ENCODE data around the gene BMP7.

The BMP7 gene

DNA sequence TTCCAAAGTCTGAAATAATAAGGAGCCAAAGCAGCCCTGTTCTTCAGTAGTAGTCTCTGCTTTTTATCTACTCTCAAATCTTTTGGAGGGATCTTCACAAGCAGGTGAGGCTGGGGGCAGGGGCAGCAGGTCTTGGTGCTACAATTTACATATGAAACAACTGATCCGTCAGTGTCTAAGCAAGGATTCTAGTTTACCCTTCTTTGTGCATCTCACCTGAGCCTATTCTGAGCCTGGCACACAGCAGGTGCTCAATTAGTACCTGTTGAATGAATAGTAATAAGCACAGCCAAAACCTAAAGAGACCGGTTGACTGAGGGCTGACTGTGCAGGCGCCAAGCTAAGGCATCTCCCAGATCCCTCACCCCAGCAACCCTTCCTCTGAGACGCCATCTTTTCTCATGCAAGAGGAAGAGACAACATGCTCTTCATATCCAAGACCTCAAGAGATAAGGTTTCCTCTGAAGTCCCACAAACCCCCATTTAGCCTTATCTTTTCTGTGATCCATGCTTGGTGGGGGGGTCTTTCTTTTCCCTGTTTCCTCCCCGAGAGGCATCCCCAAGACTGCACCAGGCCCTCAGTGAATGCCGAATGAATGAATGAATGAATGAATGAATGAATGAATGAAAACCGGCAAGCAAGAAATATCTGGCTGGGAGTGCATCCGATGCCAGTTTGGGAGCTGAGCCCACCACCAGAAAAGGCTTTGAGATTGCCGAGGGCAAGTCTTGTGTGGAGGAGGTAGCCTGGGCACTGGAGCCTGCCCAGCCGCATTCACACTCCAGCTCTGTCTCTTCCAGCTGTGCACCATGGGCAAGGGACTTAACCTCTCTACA lies 2.9 kb upstream of the BMP7 start:
- Histone ChIP-seq H3K36me3 (ENCODE audit: control insufficient read depth in 1 of 2, insufficient read depth in 2 of 2, low read depth in 1 of 2, low read length in 2 of 2) (no peaks in the 10 kb centered on the region), H2BK5ac (ENCODE audit: low read depth, low read length, poor library complexity, severe bottlenecking) (no peak overlapping the region), H3K27me3 (ENCODE audit: control insufficient read depth in 1 of 2, insufficient read depth in 1 of 2, low read length in 2 of 2) (peaks cover 87 to 88% of the 10 kb centered on the region in 2 experiments), H2BK15ac (ENCODE audit: low read depth, poor library complexity, severe bottlenecking) (no peak overlapping the region), H3K4me3 (ENCODE audit: insufficient read depth in 1 of 2, low read depth in 1 of 2, low read length in 2 of 2) (no peak overlapping the region), H2AK5ac (ENCODE audit: low read length, severe bottlenecking) (no peak overlapping the region), H4K8ac (ENCODE audit: low read length) (no peak overlapping the region), H2BK120ac (ENCODE audit: low read depth, low read length) (no peak overlapping the region), H2BK12ac (ENCODE audit: low read length in 2 of 2) (no peak overlapping the region), H3K18ac (ENCODE audit: low read depth in 1 of 2, low read length in 2 of 2) (no peak overlapping the region), H4K91ac (ENCODE audit: low read length) (no peak overlapping the region), H3K14ac (ENCODE audit: low read length in 2 of 2) (no peak overlapping the region), H2AFZ (ENCODE audit: low read depth, low read length) (no peak overlapping the region), H3K23ac (ENCODE audit: low read length in 2 of 2) (no peak overlapping the region), H3K4ac (ENCODE audit: low read depth in 1 of 2, low read length in 2 of 2) (no peak overlapping the region), H3K9me3 (ENCODE audit: control insufficient read depth, low read length) (no peaks in the 10 kb centered on the region), H3K9ac (ENCODE audit: low read length) (no peak overlapping the region), H3K4me2 (ENCODE audit: low read length, poor library complexity, severe bottlenecking) (no peak overlapping the region), H3K4me1 (ENCODE audit: control insufficient read depth, insufficient read depth, low read depth, low read length) (peaks cover 24% of the 10 kb centered on the region), H3K27ac (ENCODE audit: low read length, poor library complexity, severe bottlenecking) (no peak overlapping the region), H3K79me1 (replicated peaks; ENCODE audit: low read length, poor library complexity, severe bottlenecking) (no peaks in the 10 kb centered on the region)
- no peak for DNase-seq
- WGBS: 48% methylated on average over 9 of the region's 10 CpGs

DNA sequence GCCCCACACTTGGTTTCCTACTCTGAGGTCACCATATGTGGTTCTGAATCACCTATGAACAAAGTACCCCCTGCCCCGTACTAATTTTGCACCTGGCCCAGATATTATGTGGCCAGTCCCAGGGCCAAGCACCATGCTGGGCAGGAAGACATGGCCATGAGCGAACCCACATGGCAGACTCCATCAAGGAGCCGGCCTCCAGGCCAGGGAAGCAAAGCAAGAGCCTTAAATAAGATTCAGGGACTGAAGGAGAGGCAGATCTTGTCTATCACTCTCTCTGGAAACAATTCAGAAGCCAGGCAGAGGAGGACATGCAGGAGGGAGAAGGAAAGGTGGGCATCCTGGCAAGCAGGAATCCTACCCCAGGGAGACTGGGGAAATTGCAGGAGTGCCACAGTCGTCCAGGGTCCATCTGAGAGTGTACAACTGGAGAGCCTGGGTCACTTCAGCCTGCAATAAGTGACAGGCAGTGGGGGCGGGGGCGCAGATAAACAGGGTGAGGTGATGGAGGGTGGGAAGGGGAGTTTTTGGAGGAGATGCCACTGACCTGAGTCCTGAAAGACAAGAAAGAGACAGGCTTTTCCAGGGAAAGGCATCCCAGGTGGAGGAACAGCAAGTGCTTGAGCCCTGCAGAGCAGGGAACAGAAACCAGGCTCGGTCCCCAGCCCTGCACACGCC lies 2.1 kb upstream of the BMP7 start:
- no peak overlapping the region for H2BK15ac ChIP-seq (ENCODE audit: low read depth, poor library complexity, severe bottlenecking)
- H3K36me3 ChIP-seq (ENCODE audit: control insufficient read depth in 1 of 2, insufficient read depth in 2 of 2, low read depth in 1 of 2, low read length in 2 of 2): no peaks in the 10 kb centered on the region
- H3K4me1 ChIP-seq (ENCODE audit: control insufficient read depth, insufficient read depth, low read depth, low read length): peaks cover 25% of the 10 kb centered on the region
- H4K91ac ChIP-seq (ENCODE audit: low read length): no peak overlapping the region
- H2AFZ ChIP-seq (ENCODE audit: low read depth, low read length): no peak overlapping the region
- 62% methylated on average over 8 of the region's 8 CpGs for WGBS
- H3K27ac ChIP-seq (ENCODE audit: low read length, poor library complexity, severe bottlenecking): no peak overlapping the region
- no peak overlapping the region for H3K18ac ChIP-seq (ENCODE audit: low read depth in 1 of 2, low read length in 2 of 2)
- H3K9me3 ChIP-seq (ENCODE audit: control insufficient read depth, low read length): no peaks in the 10 kb centered on the region
- no peak overlapping the region for H3K4me3 ChIP-seq (ENCODE audit: insufficient read depth in 1 of 2, low read depth in 1 of 2, low read length in 2 of 2)
- no peak overlapping the region for H3K14ac ChIP-seq (ENCODE audit: low read length in 2 of 2)
- H3K27me3 ChIP-seq (ENCODE audit: control insufficient read depth in 1 of 2, insufficient read depth in 1 of 2, low read length in 2 of 2): peaks cover 90 to 91% of the 10 kb centered on the region in 2 experiments
- H2AK5ac ChIP-seq (ENCODE audit: low read length, severe bottlenecking): no peak overlapping the region
- no peak overlapping the region for H3K4ac ChIP-seq (ENCODE audit: low read depth in 1 of 2, low read length in 2 of 2)
- H2BK120ac ChIP-seq (ENCODE audit: low read depth, low read length): no peak overlapping the region
- H4K8ac ChIP-seq (ENCODE audit: low read length): no peak overlapping the region
- H2BK5ac ChIP-seq (ENCODE audit: low read depth, low read length, poor library complexity, severe bottlenecking): no peak overlapping the region
- H3K79me1 ChIP-seq (replicated peaks; ENCODE audit: low read length, poor library complexity, severe bottlenecking): no peaks in the 10 kb centered on the region
- DNase-seq: no peak
- H3K23ac ChIP-seq (ENCODE audit: low read length in 2 of 2): no peak overlapping the region
- no peak overlapping the region for H3K9ac ChIP-seq (ENCODE audit: low read length)
- H3K4me2 ChIP-seq (ENCODE audit: low read length, poor library complexity, severe bottlenecking): no peak overlapping the region
- no peak overlapping the region for H2BK12ac ChIP-seq (ENCODE audit: low read length in 2 of 2)

DNA sequence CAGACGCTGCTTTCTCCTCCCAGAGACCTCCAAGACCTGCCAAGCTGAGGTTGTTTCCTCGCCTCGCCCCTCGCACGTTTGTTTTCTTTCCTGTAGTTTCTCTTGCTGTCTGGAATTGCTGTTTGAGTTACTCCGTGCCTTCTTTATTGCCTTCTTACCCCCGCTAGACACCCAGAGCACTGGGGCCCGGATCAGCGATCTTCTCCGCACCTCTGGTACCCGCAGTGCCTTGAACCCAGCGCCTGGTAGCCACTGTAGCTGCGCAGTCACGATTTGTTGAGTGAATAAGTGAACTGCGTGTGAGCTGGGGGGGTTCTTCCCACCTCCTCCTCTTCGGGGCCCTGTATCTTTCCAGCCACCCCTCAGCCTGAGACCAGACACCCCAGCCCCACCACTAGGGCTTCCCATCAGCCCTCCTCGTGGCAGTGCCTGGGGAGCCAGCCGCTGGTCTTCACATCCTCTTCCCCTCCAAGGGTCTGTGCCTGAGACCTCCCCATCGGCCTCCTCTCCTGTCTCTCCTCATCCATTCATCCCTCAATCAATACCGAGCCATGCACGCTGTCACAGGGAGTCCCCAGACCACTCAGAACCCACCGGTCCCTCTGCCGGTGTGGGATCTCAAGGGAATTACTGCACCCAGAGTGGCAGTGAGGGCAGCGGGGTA lies 849 bp upstream of the BMP7 start:
- WGBS: 33% methylated on average over 21 of the region's 24 CpGs
- no peak overlapping the region for H3K27ac ChIP-seq (ENCODE audit: low read length, poor library complexity, severe bottlenecking)
- no peak overlapping the region for H2BK15ac ChIP-seq (ENCODE audit: low read depth, poor library complexity, severe bottlenecking)
- no peak overlapping the region for H4K8ac ChIP-seq (ENCODE audit: low read length)
- H4K91ac ChIP-seq (ENCODE audit: low read length): no peak overlapping the region
- no peak for DNase-seq
- no peak overlapping the region for H3K23ac ChIP-seq (ENCODE audit: low read length in 2 of 2)
- no peak overlapping the region for H3K14ac ChIP-seq (ENCODE audit: low read length in 2 of 2)
- H3K18ac ChIP-seq (ENCODE audit: low read depth in 1 of 2, low read length in 2 of 2): no peak overlapping the region
- H3K27me3 ChIP-seq (ENCODE audit: control insufficient read depth in 1 of 2, insufficient read depth in 1 of 2, low read length in 2 of 2): peaks cover 93% of the 10 kb centered on the region in 2 experiments
- no peak overlapping the region for H2AK5ac ChIP-seq (ENCODE audit: low read length, severe bottlenecking)
- peaks cover 25% of the 10 kb centered on the region for H3K4me1 ChIP-seq (ENCODE audit: control insufficient read depth, insufficient read depth, low read depth, low read length)
- H3K9ac ChIP-seq (ENCODE audit: low read length): no peak overlapping the region
- H3K9me3 ChIP-seq (ENCODE audit: control insufficient read depth, low read length): no peaks in the 10 kb centered on the region
- no peaks in the 10 kb centered on the region for H3K36me3 ChIP-seq (ENCODE audit: control insufficient read depth in 1 of 2, insufficient read depth in 2 of 2, low read depth in 1 of 2, low read length in 2 of 2)
- H2AFZ ChIP-seq (ENCODE audit: low read depth, low read length): no peak overlapping the region
- H2BK120ac ChIP-seq (ENCODE audit: low read depth, low read length): no peak overlapping the region
- no peak overlapping the region for H3K4ac ChIP-seq (ENCODE audit: low read depth in 1 of 2, low read length in 2 of 2)
- no peak overlapping the region for H2BK5ac ChIP-seq (ENCODE audit: low read depth, low read length, poor library complexity, severe bottlenecking)
- H3K79me1 ChIP-seq (replicated peaks; ENCODE audit: low read length, poor library complexity, severe bottlenecking): no peaks in the 10 kb centered on the region
- no peak overlapping the region for H3K4me3 ChIP-seq (ENCODE audit: insufficient read depth in 1 of 2, low read depth in 1 of 2, low read length in 2 of 2)
- peak overlapping the region; percentile 11 for H3K4me2 ChIP-seq (ENCODE audit: low read length, poor library complexity, severe bottlenecking)
- H2BK12ac ChIP-seq (ENCODE audit: low read length in 2 of 2): no peak overlapping the region

DNA sequence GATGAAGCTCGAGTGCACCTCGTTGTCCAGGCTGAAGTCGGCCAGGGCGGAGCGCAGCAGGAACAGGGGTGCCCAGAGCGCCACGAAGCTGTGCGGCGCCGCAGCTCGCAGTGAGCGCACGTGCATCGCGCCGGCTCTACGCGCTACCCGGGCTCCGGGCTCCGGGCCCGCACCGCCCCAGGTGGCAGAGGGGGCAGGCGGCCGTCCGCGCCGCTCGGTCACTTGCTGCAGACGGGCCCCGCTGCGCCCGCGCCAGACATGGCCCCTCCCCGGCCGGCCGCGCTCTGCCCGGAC lies 497 bp downstream of the BMP7 start:
- WGBS: 2% methylated on average over 36 of the region's 39 CpGs
- peak overlapping the region; percentile 77 for H3K4me2 ChIP-seq (ENCODE audit: low read length, poor library complexity, severe bottlenecking)

More for the DNA sequence above, 497 bp downstream of the BMP7 start:
- Histone ChIP-seq H3K9me3 (ENCODE audit: control insufficient read depth, low read length) (no peaks in the 10 kb centered on the region), H2BK5ac (ENCODE audit: low read depth, low read length, poor library complexity, severe bottlenecking) (no peak overlapping the region), H3K36me3 (ENCODE audit: control insufficient read depth in 1 of 2, insufficient read depth in 2 of 2, low read depth in 1 of 2, low read length in 2 of 2) (no peaks in the 10 kb centered on the region), H3K23ac (ENCODE audit: low read length in 2 of 2) (peak overlapping the region in 1 of 2 experiments; percentile 37), H3K4ac (ENCODE audit: low read depth in 1 of 2, low read length in 2 of 2) (no peak overlapping the region), H2BK12ac (ENCODE audit: low read length in 2 of 2) (no peak overlapping the region), H3K4me1 (ENCODE audit: control insufficient read depth, insufficient read depth, low read depth, low read length) (peaks cover 25% of the 10 kb centered on the region), H3K14ac (ENCODE audit: low read length in 2 of 2) (no peak overlapping the region), H2BK15ac (ENCODE audit: low read depth, poor library complexity, severe bottlenecking) (no peak overlapping the region), H3K27me3 (ENCODE audit: control insufficient read depth in 1 of 2, insufficient read depth in 1 of 2, low read length in 2 of 2) (peaks cover 93% of the 10 kb centered on the region in 2 experiments), H2AK5ac (ENCODE audit: low read length, severe bottlenecking) (no peak overlapping the region), H2AFZ (ENCODE audit: low read depth, low read length) (no peak overlapping the region), H3K9ac (ENCODE audit: low read length) (no peak overlapping the region), H3K4me3 (ENCODE audit: insufficient read depth in 1 of 2, low read depth in 1 of 2, low read length in 2 of 2) (peak overlapping the region in 1 of 2 experiments; percentile 32), H3K18ac (ENCODE audit: low read depth in 1 of 2, low read length in 2 of 2) (no peak overlapping the region), H2BK120ac (ENCODE audit: low read depth, low read length) (no peak overlapping the region), H4K8ac (ENCODE audit: low read length) (no peak overlapping the region), H4K91ac (ENCODE audit: low read length) (no peak overlapping the region), H3K79me1 (replicated peaks; ENCODE audit: low read length, poor library complexity, severe bottlenecking) (no peaks in the 10 kb centered on the region), H3K27ac (ENCODE audit: low read length, poor library complexity, severe bottlenecking) (no peak overlapping the region)
- DNase-seq: no peak
